PC-9 (cell line): Measurements from ENCODE around the gene WFIKKN1.

Source experiments
- CTCF ChIP-seq: fragments of 200-600 bp; sonication (generic); conservative IDR thresholded peaks from 2 replicates; pipeline ENCODE4 v1.6.1; 2017; ENCODE audit warnings: mixed run types, antibody characterized with exemption, mild to moderate bottlenecking, moderate library complexity
- EZH2 ChIP-seq: fragments of 200-600 bp; sonication (generic); IDR thresholded peaks from 2 replicates; pipeline ENCODE4 v1.8.0; 2017; ENCODE audit warnings: antibody characterized with exemption, low read depth

GRCh38 chr16:675884-676564, 45.2 kb downstream of the WFIKKN1 start:
- TF ChIP-seq CTCF (no peak), EZH2 (no peak)
